ACHN (cell line): ENCODE results near the gene ZNF346.

Source experiments
- DNase-seq: peaks from one replicate; pipeline ENCODE4 v3.0.0-alpha.2; 2015
- in situ Hi-C: cut with HindIII; loops from 2 replicates; pipeline ENCODE4 v1.10.0; 2017; ENCODE audit warnings: low sequenced_read_pairs, low pct_ligation_motif_present, low pct_unique_long_range_greater_than_20kb

The ZNF346 gene

GRCh38 chr5:177103523-177104253 lies 81.2 kb downstream of the ZNF346 start:
- in situ Hi-C loops, result no loop called here
- no peak for DNase-seq

GRCh38 chr5:177105691-177106476 lies 83.4 kb downstream of the ZNF346 start:
- DNase-seq, result no peak
- in situ Hi-C loops, result no loop called here

- in situ Hi-C loops, result no loop called here
- no peak for DNase-seq
These were observed 84.7 kb downstream of the ZNF346 start for GRCh38 chr5:177107159-177107558.

GRCh38 chr5:177109810-177110209 lies 87.3 kb downstream of the ZNF346 start:
- no peak for DNase-seq
- in situ Hi-C loops, result no loop called here

GRCh38 chr5:177111720-177112394 lies 89.4 kb downstream of the ZNF346 start:
- DNase-seq, result peak; percentile 37
- in situ Hi-C loops, result no loop called here

GRCh38 chr5:177112589-177113220 lies 90.2 kb downstream of the ZNF346 start:
- in situ Hi-C loops, result no loop called here

GRCh38 chr5:177113566-177114424 lies 91.3 kb downstream of the ZNF346 start:
- DNase-seq, result peak; percentile 65
- in situ Hi-C loops, result no loop called here

More at GRCh38 chr5:177112589-177113220, 90.2 kb downstream of the ZNF346 start:
- no peak for DNase-seq

- no peak for DNase-seq
- in situ Hi-C loops, result no loop called here
These were observed 94.3 kb downstream of the ZNF346 start for GRCh38 chr5:177116631-177117373.

- no peak for DNase-seq
- in situ Hi-C loops, result no loop called here
These were observed 95.0 kb downstream of the ZNF346 start for GRCh38 chr5:177117441-177118045.

GRCh38 chr5:177122566-177122965 lies 100.1 kb downstream of the ZNF346 start:
- in situ Hi-C loops, result no loop called here
- no peak for DNase-seq

- no peak for DNase-seq
- in situ Hi-C loops, result no loop called here
These were observed 101.4 kb downstream of the ZNF346 start for GRCh38 chr5:177123789-177124485.

GRCh38 chr5:177124486-177124991 lies 102.0 kb downstream of the ZNF346 start:
- in situ Hi-C loops, result no loop called here
- DNase-seq, result no peak

- DNase-seq, result no peak
- in situ Hi-C loops, result no loop called here
These were observed 104.3 kb downstream of the ZNF346 start for GRCh38 chr5:177126771-177127170.

GRCh38 chr5:177128551-177128981 lies 106.1 kb downstream of the ZNF346 start:
- in situ Hi-C loops, result no loop called here
- peak; percentile 15 for DNase-seq

GRCh38 chr5:177130211-177131018 lies 107.9 kb downstream of the ZNF346 start:
- in situ Hi-C loops, result no loop called here
- DNase-seq, result no peak
